ENCODE results near the gene LIPT2.

The LIPT2 gene

DNA sequence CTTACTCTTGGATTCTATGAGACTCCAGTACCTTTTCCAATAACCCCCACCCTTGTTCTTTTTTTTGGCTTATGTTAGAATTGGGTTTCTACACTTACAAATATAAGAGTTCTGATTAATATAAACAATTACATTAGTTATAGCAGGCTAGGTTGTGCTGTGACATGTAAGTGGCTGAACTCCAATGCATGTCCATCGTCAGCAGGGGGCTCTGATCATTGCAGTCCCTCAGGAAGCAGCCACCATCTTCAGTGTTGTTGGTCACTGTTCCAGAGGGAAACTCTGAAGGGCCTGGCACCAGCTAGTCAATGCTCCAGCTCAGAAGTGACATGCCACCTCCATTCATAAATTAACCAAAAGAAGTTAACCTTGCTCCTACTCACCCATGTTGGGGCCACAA lies 5.6 kb downstream of the LIPT2 start:
- TF ChIP-seq, protein P1, sequence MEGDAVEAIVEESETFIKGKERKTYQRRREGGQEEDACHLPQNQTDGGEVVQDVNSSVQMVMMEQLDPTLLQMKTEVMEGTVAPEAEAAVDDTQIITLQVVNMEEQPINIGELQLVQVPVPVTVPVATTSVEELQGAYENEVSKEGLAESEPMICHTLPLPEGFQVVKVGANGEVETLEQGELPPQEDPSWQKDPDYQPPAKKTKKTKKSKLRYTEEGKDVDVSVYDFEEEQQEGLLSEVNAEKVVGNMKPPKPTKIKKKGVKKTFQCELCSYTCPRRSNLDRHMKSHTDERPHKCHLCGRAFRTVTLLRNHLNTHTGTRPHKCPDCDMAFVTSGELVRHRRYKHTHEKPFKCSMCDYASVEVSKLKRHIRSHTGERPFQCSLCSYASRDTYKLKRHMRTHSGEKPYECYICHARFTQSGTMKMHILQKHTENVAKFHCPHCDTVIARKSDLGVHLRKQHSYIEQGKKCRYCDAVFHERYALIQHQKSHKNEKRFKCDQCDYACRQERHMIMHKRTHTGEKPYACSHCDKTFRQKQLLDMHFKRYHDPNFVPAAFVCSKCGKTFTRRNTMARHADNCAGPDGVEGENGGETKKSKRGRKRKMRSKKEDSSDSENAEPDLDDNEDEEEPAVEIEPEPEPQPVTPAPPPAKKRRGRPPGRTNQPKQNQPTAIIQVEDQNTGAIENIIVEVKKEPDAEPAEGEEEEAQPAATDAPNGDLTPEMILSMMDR (conservative IDR thresholded peaks at IDR 0.05; ENCODE audit: control insufficient read depth, insufficient read depth, low read depth, low read length), result no peak
- no peak overlapping the region for H3K4me3 ChIP-seq (ENCODE audit: control insufficient read depth, low read depth, low read length)
- peak; percentile 10 for DNase-seq (ENCODE audit: low read depth)

DNA sequence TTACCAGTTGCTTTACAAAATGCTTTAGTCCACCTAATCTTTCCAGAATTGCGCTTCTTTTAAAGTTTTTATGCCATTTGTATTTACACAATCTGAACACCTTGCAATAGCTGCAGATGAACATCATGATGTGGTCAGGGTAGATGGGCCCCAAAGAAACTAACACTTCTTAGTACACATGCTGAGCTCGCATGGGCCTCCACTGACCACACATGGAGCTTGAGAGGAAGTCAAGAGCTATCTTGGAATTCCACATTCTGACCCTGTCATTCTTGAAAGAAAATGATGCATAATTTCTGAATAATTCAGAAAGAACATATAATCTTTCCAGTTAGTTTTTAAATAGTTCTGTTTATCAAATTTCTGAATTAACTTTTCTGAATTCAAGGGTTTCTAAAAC lies 7.7 kb downstream of the LIPT2 start:
- H3K4me3 ChIP-seq (ENCODE audit: control insufficient read depth, low read depth, low read length), result no peak overlapping the region
- TF ChIP-seq, protein P1 (conservative IDR thresholded peaks at IDR 0.05; ENCODE audit: control insufficient read depth, insufficient read depth, low read depth, low read length), result no peak
- no peak for DNase-seq (ENCODE audit: low read depth)

DNA sequence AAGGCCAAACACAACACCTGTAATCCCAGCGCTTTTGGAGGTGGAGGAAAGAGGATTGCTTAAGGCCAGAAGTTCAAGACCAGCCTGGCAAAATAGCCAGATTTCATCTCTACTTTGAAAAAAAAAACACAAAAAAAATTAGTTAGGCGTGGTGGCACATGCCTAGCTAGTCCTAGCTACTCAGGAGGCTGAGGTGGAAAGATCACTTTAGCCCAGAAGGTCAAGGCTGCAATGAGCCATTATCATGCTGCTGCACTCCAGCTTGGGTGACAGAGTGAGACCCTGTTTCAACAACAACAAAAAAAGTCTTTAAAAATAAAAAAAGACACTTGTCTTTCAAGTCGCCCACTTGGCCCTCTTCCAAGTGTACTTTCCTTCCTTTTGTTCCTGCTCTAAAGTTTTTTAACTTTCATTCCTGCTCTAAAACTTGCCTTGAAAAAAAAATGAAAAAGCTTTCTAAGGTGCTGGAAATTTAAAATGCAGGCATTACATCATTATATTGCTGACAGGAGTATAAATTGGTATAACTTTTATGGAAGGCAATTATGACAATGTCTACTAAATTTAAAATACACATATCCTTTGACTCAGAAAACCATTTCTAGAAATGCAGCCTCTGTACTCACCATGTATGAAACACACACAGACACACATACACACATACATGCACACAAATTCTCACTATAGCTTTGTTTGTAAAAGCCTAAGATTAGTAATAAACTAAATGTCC lies 12.7 kb downstream of the LIPT2 start:
- no peak for DNase-seq (ENCODE audit: low read depth)
- H3K4me3 ChIP-seq (ENCODE audit: control insufficient read depth, low read depth, low read length), result no peak overlapping the region
- TF ChIP-seq, protein P1 (conservative IDR thresholded peaks at IDR 0.05; ENCODE audit: control insufficient read depth, insufficient read depth, low read depth, low read length), result no peak

DNA sequence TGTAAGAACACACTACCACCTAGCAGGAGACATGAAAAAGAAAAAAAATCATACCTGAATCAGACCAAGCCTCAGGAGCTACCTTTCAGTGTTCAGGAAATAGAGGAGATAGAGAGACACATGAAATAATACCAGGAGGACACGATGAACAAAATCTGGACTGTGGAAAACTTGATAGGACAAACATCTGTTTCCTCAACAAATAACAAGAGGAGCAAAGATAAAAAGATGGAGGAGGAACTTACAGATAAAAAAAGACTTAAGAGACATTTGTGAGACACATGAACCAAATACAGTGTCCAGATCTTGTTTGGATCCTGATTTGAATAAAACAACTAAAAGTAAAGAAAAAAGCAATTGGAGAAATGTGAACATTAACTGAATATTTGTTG lies 13.8 kb downstream of the LIPT2 start:
- DNase-seq (ENCODE audit: low read depth), result no peak
- H3K4me3 ChIP-seq (ENCODE audit: control insufficient read depth, low read depth, low read length), result no peak overlapping the region
- TF ChIP-seq, protein P1 (conservative IDR thresholded peaks at IDR 0.05; ENCODE audit: control insufficient read depth, insufficient read depth, low read depth, low read length), result no peak

DNA sequence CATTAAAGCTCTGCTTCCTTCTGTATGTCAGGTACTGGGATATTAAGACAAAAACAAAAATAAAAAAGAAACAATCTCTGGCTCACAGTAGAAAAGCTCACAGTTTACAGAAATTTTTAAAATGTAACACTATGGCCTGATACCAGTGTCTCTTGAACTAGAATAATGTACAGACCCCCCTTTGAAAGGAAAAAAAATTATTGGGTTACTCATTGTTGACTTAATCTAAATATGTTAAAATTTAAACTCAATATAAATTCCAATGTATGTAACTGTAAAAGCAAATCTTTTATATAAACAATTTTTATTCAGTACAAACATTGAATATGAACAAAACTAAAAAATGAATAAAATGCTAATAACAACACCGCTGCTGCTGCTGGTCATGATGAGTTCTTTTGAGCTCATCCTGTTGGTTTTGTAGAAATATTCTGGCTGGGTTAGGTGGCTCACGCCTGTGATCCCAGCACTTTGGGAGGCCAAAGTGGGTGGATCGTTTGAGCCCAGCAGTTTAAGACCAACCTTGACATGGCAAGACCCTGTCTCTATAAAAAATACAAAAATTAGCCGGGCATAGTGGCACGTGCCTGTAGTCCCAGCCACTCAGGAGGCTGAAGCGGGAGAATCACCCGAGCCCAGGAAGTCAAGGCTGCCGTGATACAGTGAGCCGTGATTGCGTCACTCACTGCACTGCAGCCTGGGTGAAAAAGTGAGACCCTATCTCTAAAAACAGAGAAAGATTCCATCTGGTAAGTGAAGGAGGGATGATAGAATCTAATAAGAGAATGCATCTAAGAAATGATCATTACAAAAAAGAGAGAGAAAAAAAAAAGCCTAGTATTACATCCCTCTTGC lies 14.4 kb downstream of the LIPT2 start:
- TF ChIP-seq, protein P1 (conservative IDR thresholded peaks at IDR 0.05; ENCODE audit: control insufficient read depth, insufficient read depth, low read depth, low read length), result no peak
- no peak overlapping the region for H3K4me3 ChIP-seq (ENCODE audit: control insufficient read depth, low read depth, low read length)
- DNase-seq (ENCODE audit: low read depth), result no peak

DNA sequence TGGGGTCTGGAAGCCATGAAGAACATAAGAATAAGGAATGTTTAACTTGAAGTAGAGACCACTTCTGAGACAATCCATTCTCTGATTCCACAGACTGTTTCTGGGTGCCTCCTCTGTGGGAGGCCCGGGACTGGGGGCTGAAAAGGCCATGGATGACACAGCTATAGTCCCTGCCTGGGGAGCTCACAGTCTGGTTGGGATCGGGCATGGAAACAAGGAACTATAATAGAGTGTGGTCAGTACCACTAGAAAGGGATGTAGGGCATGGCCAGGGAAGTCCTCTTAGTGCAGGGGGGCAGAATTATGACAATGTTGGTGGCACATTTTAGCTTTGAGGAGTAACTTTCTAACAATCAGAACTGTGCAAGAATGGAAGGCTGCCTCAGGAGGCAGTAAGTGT lies 17.0 kb downstream of the LIPT2 start:
- TF ChIP-seq, protein P1 (conservative IDR thresholded peaks at IDR 0.05; ENCODE audit: control insufficient read depth, insufficient read depth, low read depth, low read length), result no peak
- DNase-seq (ENCODE audit: low read depth), result no peak

More for the DNA sequence above, 17.0 kb downstream of the LIPT2 start:
- no peak overlapping the region for H3K4me3 ChIP-seq (ENCODE audit: control insufficient read depth, low read depth, low read length)
